Posterior cingulate gyrus (tissue), 11 donors: ENCODE results near the gene SGSM2.

ENCODE experiments used
- DNase-seq, 10 donors: peaks; one replicate each; pipeline versions ENCODE4 v3.0.0 to v3.0.0-alpha.2; 2020 to 2021; ENCODE audit warnings: mixed read lengths in 3 of 10
- intact Hi-C: fragments of 100-400 bp; cut with DNase I; formaldehyde crosslinking; loops from one replicate; pipeline ENCODE4 v1.15.1; 2023

The SGSM2 gene

DNA sequence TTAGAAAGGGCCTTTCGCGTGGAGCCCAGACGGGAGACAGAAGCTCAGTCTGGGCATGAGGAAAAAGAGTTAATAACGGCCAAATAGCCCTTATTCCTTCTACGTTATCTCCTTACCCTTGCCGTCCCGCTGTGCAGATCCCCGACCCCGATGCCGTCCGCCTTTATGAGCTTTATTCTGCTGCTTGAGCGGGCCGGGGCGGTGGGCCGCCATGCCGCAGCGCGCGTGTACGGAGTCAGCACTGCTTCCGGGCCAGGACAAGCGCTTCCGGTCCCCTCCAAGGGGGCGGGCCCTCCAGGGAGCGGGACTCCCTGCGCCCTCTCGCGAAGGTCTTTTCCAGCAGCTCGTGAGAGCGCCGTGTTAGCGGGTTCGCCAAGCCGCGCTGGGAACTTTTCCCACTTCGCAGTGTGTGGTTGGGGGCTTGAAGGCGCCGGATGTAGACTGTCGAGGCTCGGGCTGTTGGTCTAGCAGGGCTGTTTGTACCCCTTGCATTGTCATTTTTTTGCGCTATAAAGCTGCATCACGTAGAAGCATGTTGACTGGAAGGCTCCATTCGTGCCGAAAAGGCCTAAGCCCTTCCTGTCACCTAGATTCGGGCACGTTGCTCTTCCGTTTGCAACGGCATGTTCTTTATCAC is 968 bp upstream of the SGSM2 start, which contains the start of gene TSR1:
Gene TSR1, minus strand, starts transcription at position 243 of the 637 bp plus-strand sequence. Its CDS starts 30 bp downstream, at position 213.
- peak; percentile 90 to 99 (median 94) for DNase-seq
- intact Hi-C loops, result loop anchor here (2.0 kb wide), 1 partner anchor 34 kb away; the partner anchor contains the start of genes SMG6 and SRR

GRCh38 chr17:2337544-2338314 is 428 bp downstream of the SGSM2 start:
- intact Hi-C loops, result loop anchor here (2.0 kb wide), 1 partner anchor 35 kb away; the partner anchor contains the start of genes SMG6 and SRR
- peak; percentile 38 to 95 (median 73) for DNase-seq

DNA sequence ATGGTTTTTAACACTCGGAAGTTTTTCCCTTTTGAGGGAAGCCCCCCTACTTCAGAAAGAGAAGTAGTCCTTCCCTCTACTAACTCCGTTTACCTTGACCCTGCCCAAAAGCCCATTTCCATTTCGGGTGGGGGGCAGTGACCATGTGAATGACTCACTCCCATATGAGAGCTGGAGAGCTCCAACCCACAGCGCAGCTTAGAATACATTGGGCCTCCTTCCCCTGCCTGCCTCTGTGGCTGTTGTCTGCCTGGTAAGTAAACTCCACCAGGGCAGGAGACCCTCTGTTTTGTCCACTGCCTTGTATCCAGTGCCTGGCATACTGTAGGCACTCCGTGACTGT is 985 bp downstream of the SGSM2 start:
- peak in 2 of 10 donors; percentile 70 to 86 for DNase-seq
- intact Hi-C loops, result no loop called here

DNA sequence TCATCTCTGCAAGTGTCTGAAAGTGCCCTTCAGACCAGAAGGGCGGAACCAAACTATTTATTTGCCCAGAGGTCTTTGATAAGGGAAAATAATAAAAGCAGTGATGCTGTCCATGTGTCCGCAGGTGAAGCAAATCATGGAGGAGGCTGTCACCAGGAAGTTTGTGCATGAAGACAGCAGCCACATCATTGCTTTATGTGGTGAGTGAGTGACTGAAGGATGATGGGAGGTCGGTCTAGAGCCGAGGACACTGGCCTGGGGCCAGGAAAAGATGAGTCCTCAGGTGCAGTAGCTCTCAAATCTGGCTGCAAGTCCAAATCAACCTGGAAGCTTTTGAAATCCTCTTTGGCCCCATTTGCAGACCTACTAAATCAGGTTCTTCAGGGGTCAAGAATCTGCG is 6.1 kb downstream of the SGSM2 start:
- DNase-seq, result no peak
- intact Hi-C loops, result no loop called here

DNA sequence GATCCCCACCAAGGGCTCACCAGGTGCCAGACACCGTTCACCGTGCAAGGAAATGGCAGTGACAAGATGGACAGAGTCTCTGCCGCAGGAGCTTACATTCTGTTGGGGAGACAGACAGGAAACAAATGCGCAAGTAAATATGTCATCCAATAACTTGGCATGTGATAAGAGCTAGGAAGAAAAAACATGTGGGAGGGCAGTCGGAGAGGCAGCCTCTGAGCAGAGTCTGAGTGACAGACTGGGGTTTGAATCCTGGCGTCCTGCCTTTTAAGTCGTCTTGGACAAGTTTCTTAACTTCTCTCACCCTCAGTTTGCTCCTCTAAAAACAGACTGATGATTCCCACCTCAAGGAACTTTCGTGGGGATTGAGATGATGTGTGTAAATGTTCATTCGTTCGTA is 7.2 kb downstream of the SGSM2 start:
- intact Hi-C loops, result no loop called here
- DNase-seq, result peak in 1 of 10 donors; percentile 29

GRCh38 chr17:2346475-2346874 is 9.2 kb downstream of the SGSM2 start:
- intact Hi-C loops, result no loop called here
- peak in 1 of 10 donors; percentile 45 for DNase-seq

GRCh38 chr17:2347805-2348685 is 10.7 kb downstream of the SGSM2 start:
- peak in 4 of 10 donors; percentile 18 to 85 (median 58) for DNase-seq

GRCh38 chr17:2351269-2351668 is 14.0 kb downstream of the SGSM2 start:
- peak in 3 of 10 donors; percentile 34 to 72 (median 50) for DNase-seq
- intact Hi-C loops, result no loop called here

More at GRCh38 chr17:2347805-2348685, 10.7 kb downstream of the SGSM2 start:
- intact Hi-C loops, result no loop called here

DNA sequence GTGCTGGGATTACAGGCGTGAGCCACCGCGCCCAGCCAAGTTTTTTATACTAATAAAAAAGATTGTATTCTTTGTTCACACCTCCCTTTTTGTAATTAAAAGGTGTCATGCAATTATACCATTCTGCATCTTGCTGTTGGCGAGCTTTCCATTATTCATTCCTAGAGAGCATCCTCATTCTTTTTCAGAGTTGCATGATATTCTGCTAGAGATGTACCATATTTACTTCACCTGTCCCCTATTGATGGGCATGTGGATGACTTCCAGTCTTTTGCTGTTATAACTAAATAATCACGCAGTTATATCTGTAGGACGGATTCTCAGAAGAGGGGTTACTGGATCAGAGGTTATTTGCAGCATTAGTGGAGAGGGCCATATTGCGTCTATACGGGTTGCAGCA is 17.0 kb downstream of the SGSM2 start:
- no peak for DNase-seq
- intact Hi-C loops, result no loop called here

- intact Hi-C loops, result no loop called here
Observed at GRCh38 chr17:2357237-2357636, 19.9 kb downstream of the SGSM2 start.

DNA sequence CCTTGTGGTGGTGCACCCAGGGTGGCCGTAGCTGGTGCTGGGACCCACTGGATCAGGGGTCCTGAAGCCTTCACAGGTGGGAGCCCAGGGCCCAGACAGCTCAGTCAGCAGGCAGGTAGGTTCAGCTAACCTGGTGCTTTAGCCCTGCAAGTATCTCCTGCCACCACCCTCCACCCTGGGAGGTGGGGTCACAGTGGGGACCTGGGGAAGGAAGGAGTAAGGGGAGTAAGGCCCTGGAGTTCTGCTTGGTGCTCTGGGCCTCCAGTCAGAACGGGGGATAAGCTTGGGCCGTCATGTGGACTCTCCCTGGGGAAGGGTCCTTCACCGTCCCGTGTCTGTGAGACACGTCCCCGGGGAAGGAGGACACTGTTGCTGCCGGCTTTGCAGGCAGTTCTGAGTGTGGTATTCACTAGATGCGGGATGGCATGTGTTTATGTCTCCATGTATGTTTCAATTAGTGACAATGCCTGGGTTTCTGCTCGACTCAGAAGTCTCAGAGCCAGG is 20.7 kb downstream of the SGSM2 start:
- DNase-seq, result peak in 3 of 10 donors; percentile 49 to 56 (median 53)
- intact Hi-C loops, result no loop called here

More at GRCh38 chr17:2357237-2357636, 19.9 kb downstream of the SGSM2 start:
- peak in 2 of 10 donors; percentile 0 to 20 for DNase-seq

- intact Hi-C loops, result no loop called here
- no peak for DNase-seq
Observed at GRCh38 chr17:2361010-2361760, 23.9 kb downstream of the SGSM2 start.

GRCh38 chr17:2362016-2362415 is 24.7 kb downstream of the SGSM2 start:
- DNase-seq, result no peak
- intact Hi-C loops, result no loop called here

DNA sequence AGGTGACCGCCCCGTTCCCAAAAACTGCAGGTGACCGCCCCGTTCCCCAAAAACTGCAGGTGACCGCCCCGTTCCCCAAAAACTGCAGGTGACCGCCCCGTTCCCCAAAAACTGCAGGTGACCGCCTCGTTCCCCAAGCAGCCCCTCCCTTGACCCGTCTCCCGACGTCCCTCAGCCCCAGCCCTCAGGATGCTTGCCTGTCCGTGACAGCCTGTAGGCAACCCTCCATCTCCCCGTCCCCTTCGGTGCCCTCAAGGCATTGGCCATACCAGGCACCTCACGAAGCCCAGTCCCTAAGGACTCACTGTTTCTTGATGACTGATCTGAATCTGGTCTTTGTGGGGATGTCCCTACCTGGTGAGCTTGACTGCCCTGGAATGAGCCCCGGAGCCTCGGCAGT is 25.1 kb downstream of the SGSM2 start:
- intact Hi-C loops, result no loop called here
- DNase-seq, result no peak

DNA sequence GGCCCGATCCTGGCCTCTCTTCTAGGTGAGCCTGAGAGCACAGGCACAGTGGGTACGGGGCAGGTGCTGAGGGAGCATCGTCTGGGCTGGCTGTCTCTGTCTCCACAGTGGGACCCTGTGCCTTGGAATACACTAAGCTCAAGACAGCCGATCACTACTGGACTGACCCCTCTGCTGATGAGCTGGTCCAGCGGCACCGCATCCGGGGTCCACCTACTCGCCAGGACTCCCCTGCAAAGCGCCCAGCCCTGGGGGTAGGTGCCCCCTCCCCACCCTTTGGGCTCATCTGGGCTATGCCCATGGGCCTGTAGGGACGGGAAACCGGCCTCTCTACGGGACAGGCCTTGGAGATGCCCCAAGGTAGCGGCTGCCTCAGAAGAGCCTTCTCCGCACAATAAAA is 25.6 kb downstream of the SGSM2 start:
- no peak for DNase-seq
- intact Hi-C loops, result no loop called here

DNA sequence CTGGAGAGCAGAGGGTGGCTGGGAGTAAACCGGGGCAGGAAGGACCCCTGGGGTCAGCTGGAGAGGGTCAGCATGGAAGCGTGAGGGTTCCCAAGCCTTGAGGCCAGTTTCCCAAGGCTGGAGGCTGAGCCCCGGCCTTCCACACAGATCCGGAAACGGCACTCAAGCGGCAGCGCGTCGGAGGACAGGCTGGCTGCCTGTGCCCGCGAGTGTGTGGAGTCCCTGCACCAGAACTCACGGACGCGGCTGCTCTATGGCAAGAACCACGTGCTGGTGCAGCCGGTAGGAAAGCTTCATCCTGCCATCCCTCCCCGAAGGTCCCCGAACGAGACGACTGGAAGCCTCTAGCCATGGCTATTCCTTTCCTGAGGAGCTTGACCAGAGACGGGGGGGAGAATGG is 26.0 kb downstream of the SGSM2 start:
- no peak for DNase-seq
- intact Hi-C loops, result no loop called here

- DNase-seq, result peak in 1 of 10 donors; percentile 28
- intact Hi-C loops, result no loop called here
Observed at GRCh38 chr17:2363851-2364762, 26.8 kb downstream of the SGSM2 start.

DNA sequence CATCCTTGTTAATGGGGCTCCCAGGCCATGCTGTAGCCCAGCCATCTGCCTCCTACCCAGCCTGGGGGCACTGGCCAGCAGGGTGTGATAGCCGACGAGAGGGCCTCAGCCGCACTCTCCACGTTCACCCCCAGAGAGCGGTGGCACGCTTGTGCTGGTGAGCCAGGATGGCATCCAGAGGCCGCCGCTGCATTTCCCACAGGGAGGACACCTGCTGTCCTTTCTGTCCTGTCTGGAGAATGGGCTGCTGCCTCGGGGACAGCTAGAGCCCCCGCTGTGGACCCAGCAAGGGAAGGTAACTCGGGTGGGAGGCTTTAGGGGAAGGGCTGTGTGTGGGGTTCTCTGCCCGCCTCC is 27.4 kb downstream of the SGSM2 start:
- intact Hi-C loops, result no loop called here
- no peak for DNase-seq

DNA sequence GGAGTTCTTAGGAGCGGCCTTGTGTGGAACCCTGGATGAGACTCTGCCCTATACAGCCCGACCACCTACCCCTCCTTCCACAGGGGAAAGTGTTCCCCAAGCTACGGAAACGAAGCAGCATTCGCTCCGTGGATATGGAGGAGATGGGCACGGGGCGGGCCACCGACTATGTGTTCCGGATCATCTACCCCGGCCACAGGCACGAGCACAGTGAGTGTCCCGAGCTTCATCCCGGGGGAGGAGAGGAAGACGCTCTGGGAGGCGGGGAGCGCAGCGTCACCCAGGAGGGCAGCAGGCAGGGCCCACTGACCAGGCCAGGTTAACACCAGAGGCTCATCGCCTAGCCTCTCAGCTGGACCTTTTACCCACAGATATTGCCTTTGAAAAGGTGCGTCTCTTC is 27.8 kb downstream of the SGSM2 start:
- no peak for DNase-seq
- intact Hi-C loops, result no loop called here
